ENCODE results near the gene RAB19. TPM values are rescaled to one million over a fixed set of nuclear protein-coding genes. Genes with fewer than 3 reads are reported as not detected.

The RAB19 gene
- total and polyA plus RNA-seq, 9 of the 15 experiments (the other 6 are each of a cell fraction or from before 2014, with no cell fraction given), result not detected

- no peak for TF ChIP-seq CTCFL (IDR thresholded peaks at IDR 0.05; ENCODE audit: borderline replicate concordance, insufficient read depth, low read depth, low read length, poor library complexity, severe bottlenecking)
- TF ChIP-seq ZNF655 (CRISPR knock-in tag; IDR thresholded peaks at IDR 0.05), result no peak
- TF ChIP-seq RBM17 (IDR thresholded peaks at IDR 0.05; ENCODE audit: borderline replicate concordance, low read depth, low read length), result no peak
- TF ChIP-seq THRA (IDR thresholded peaks at IDR 0.05), result no peak
- no peak for TF ChIP-seq ZNF518B (CRISPR knock-in tag; IDR thresholded peaks at IDR 0.05)
- TF ChIP-seq SIN3B (IDR thresholded peaks at IDR 0.05; ENCODE audit: low read depth), result no peak
- no peak for TF ChIP-seq DLX4 (CRISPR knock-in tag; IDR thresholded peaks at IDR 0.05)
- no peak for TF ChIP-seq LCOR (CRISPR knock-in tag; IDR thresholded peaks at IDR 0.05)
- no peak for TF ChIP-seq NFRKB (IDR thresholded peaks at IDR 0.05; ENCODE audit: low read depth)
Observed at GRCh38 chr7:140458916-140459315, 55.1 kb downstream of the RAB19 start (continued).
